Hepatocyte (in vitro differentiated cells): ENCODE data around the gene NDST4.

Experiments
- CTCF ChIP-seq: fragments of 200-600 bp; sonication (generic); IDR thresholded peaks from 2 replicates; pipeline ENCODE4 v1.5.1; 2016; ENCODE audit warnings: antibody characterized with exemption, mild to moderate bottlenecking; ENCODE audit not compliant: poor library complexity
- EZH2 ChIP-seq: fragments of 200-600 bp; sonication (generic); IDR thresholded peaks from 2 replicates; pipeline ENCODE4 v1.6.1; 2016; ENCODE audit warnings: antibody characterized with exemption, mild to moderate bottlenecking, borderline replicate concordance
- EZH2phosphoT487 ChIP-seq: fragments of 200-600 bp; sonication (generic); IDR thresholded peaks from one replicate; pipeline ENCODE4 v1.6.1; 2018; ENCODE audit warnings: antibody characterized with exemption, mild to moderate bottlenecking, low read depth, moderate library complexity; ENCODE audit not compliant: unreplicated experiment, severe bottlenecking

- no peak for TF ChIP-seq CTCF
- TF ChIP-seq EZH2: no peak
- no peak for TF ChIP-seq EZH2phosphoT487
Measured at GRCh38 chr4:115058533-115058932, 54.9 kb downstream of the NDST4 start.
